Spleen (tissue), 11 donors: Measurements from ENCODE around the gene CALN1. TPM values are rescaled to one million over a fixed set of nuclear protein-coding genes. Genes with fewer than 3 reads are reported as not detected.

Experiments
- DNase-seq: peaks from one replicate; pipeline ENCODE4 v3.0.0-alpha.2; 2020
- H3K27ac ChIP-seq, 8 donors: fragments of 200-600 bp; sonication (generic) in 7 of 8; 1 replicate in 4 of 8; 2 replicates in 4 of 8; pipeline versions ENCODE4 v1.5.0 to v1.8.0; 2016 to 2021; ENCODE audit warnings: inconsistent platforms in 4 of 8, mild to moderate bottlenecking in 4 of 8, moderate library complexity in 1 of 8
- H3K27me3 ChIP-seq, 7 donors: fragments of 200-600 bp; sonication (generic) in 6 of 7; replicated peaks in 1 of 7; 1 replicate in 4 of 7; 2 replicates in 3 of 7; pipeline versions ENCODE4 v1.5.0 to v1.8.0; 2016 to 2021; ENCODE audit warnings: inconsistent platforms in 3 of 7, mild to moderate bottlenecking in 1 of 7
- H3K36me3 ChIP-seq, 6 donors: fragments of 200-600 bp; sonication (generic) in 5 of 6; 1 replicate in 4 of 6; 2 replicates in 2 of 6; pipeline versions ENCODE4 v1.5.0 to v1.8.0; 2016 to 2021; ENCODE audit warnings: inconsistent platforms in 2 of 6
- H3K4me1 ChIP-seq, 6 donors: fragments of 200-600 bp; sonication (generic) in 5 of 6; 1 replicate in 3 of 6; 2 replicates in 3 of 6; pipeline versions ENCODE4 v1.5.0 to v1.8.0; 2016 to 2021; ENCODE audit warnings: inconsistent platforms in 3 of 6
- H3K4me3 ChIP-seq, 8 donors: fragments of 200-600 bp; sonication (generic) in 7 of 8; 1 replicate in 4 of 8; 2 replicates in 4 of 8; pipeline versions ENCODE4 v1.5.0 to v1.8.0; 2016 to 2021; ENCODE audit warnings: inconsistent platforms in 4 of 8, mild to moderate bottlenecking in 4 of 8, moderate library complexity in 2 of 8
- H3K9me3 ChIP-seq, 8 donors: fragments of 200-600 bp; sonication (generic) in 7 of 8; 1 replicate in 4 of 8; 2 replicates in 4 of 8; pipeline versions ENCODE4 v1.5.0 to v1.8.0; 2016 to 2021; ENCODE audit warnings: inconsistent platforms in 4 of 8
- POLR2A ChIP-seq, 3 donors: fragments of 450-650 bp; IDR thresholded peaks; one replicate each; pipeline ENCODE4 v1.5.1; 2017; ENCODE audit warnings: antibody characterized with exemption in 3 of 3, mild to moderate bottlenecking in 1 of 3
- POLR2AphosphoS5 ChIP-seq, 3 donors: sonication (generic); formaldehyde crosslinking; IDR thresholded peaks; one replicate each; pipeline ENCODE4 v1.5.1; 2017; ENCODE audit warnings: antibody characterized with exemption in 3 of 3
- WGBS, 5 donors: extraction: QIAGEN DNeasy Blood & Tissue Kit in 3 of 5; methylation state at CpG; one replicate each; pipeline versions ENCODE4 v1.1.5 to v1.1.7; 2013 to 2018; 5-methylcytosine and 5-hydroxymethylcytosine counted together
- intact Hi-C: fragments of 100-400 bp; cut with DNase I; formaldehyde crosslinking; loops from one replicate; pipeline ENCODE4 v1.15.0; 2023; ENCODE audit warnings: low total_unique reads
- polyA plus RNA-seq, 3 donors: library from polyadenylated mRNA; stranded (reverse); fragments of 200-250 nt; gene quantifications; one replicate each; pipeline ENCODE4 v1.2.1, GENCODE V29; 2013
- total RNA-seq, 7 donors: library from RNA; depleted of rRNA in 3 of 7; stranded (reverse); fragments of >200 nt in 3 of 7; fragmentation: NEBNext Ultra II Directional in 4 of 7; extraction: Animal tissue kit (Norgen Biotek cat#: 25700) in 4 of 7; gene quantifications; one replicate each; pipeline versions ENCODE4 v1.1.0 to v1.2.1, GENCODE V29; 2016 to 2021
- TF ChIP-seq, protein P1 (sequence below), 11 experiments: fragments of 200-600 bp in 7 of 11; fragments of 450-650 bp in 4 of 11; sonication (generic) in 4 of 11; IDR thresholded peaks in 8 of 11; conservative IDR thresholded peaks in 3 of 11; 1 replicate in 7 of 11; 2 replicates in 4 of 11; pipeline versions ENCODE4 v1.4.0 to v1.8.0; 2016 to 2021; ENCODE audit warnings: antibody characterized with exemption in 11 of 11, inconsistent platforms in 4 of 11, mild to moderate bottlenecking in 1 of 11
- donor health status: healthy with polysubstance abuse.
- donor health status: DM: no; HTN: no; CAD: no; lungs with moderate emphysema.
- donor health status: DM: no; HTN: no; CAD: no.
- donor health status: Bipolar disorder and iron deficiency.
- donor health status: healthy.
- donor health status: DM: no; HTN: no; CAD: no.
- donor health status: DM: yes; HTN: yes; CAD: no.

Gene CALN1
- total and polyA plus RNA-seq, 10 donors = under 0.01 to 0.19 (median 0.03) TPM; not detected in 7

DNA sequence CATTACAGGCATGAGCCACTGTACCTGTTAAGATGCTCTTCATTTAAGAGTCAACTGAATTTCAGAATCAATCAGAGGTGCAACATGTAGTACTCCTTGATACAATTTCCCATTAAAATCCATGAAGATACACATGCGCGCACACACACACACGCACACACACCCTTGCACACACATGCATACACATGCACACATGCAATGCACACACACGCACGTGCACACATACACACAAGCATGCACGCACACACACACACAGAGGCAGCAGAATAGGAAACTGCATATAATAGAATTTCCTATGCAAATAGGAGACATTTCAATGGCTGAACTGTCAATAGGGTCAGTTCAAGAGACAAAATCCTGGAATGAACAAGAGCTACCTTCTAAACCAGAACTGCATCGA, 192.6 kb downstream of the CALN1 start:
- no peak overlapping the region for H3K4me3 ChIP-seq
- intact Hi-C loops = no loop called here
- WGBS, 5 donors = 91 to 96% (median 95%) methylated on average over 7 of the region's 7 CpGs
- no peaks in the 10 kb centered on the region for H3K27me3 ChIP-seq
- TF ChIP-seq, protein P1, sequence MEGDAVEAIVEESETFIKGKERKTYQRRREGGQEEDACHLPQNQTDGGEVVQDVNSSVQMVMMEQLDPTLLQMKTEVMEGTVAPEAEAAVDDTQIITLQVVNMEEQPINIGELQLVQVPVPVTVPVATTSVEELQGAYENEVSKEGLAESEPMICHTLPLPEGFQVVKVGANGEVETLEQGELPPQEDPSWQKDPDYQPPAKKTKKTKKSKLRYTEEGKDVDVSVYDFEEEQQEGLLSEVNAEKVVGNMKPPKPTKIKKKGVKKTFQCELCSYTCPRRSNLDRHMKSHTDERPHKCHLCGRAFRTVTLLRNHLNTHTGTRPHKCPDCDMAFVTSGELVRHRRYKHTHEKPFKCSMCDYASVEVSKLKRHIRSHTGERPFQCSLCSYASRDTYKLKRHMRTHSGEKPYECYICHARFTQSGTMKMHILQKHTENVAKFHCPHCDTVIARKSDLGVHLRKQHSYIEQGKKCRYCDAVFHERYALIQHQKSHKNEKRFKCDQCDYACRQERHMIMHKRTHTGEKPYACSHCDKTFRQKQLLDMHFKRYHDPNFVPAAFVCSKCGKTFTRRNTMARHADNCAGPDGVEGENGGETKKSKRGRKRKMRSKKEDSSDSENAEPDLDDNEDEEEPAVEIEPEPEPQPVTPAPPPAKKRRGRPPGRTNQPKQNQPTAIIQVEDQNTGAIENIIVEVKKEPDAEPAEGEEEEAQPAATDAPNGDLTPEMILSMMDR (IDR thresholded peaks at IDR 0.05 in 8 of 11, conservative IDR thresholded peaks at IDR 0.05 in 3 of 11) = no peak
- no peak for TF ChIP-seq POLR2A (IDR thresholded peaks at IDR 0.05)
- no peak for TF ChIP-seq POLR2AphosphoS5 (IDR thresholded peaks at IDR 0.05)
- peaks cover 0 to 34% (median 1%) of the 10 kb centered on the region in 8 donors for H3K9me3 ChIP-seq
- no peak for DNase-seq
- no peak overlapping the region for H3K27ac ChIP-seq
- no peaks in the 10 kb centered on the region for H3K4me1 ChIP-seq
- H3K36me3 ChIP-seq = no peaks in the 10 kb centered on the region

DNA sequence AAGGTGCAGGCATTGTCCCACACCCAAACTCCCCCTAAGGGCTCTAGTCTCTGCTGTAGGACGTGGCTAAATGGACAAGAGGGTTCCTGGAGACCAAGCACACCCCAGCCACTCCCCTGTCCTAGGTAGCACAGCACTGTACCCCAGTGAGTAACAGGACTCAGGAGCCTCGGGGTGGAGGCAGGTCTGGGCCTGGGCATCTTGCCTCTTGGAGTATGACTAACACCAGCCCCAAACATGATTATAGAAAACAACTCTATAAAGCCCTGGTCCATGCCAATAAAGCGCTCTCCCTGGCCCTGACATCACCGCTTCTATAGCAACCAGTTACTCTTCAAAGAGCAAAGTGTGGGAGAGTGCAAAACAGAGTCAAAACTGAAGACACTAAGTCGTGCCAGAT, 195.0 kb downstream of the CALN1 start:
- no peaks in the 10 kb centered on the region for H3K27me3 ChIP-seq
- intact Hi-C loops = no loop called here
- DNase-seq = no peak
- WGBS, 5 donors = 60 to 79% (median 72%) methylated on average over 5 of the region's 5 CpGs
- H3K36me3 ChIP-seq = no peaks in the 10 kb centered on the region
- no peaks in the 10 kb centered on the region for H3K4me1 ChIP-seq
- H3K27ac ChIP-seq = no peak overlapping the region
- H3K4me3 ChIP-seq = no peak overlapping the region
- TF ChIP-seq, protein P1 (IDR thresholded peaks at IDR 0.05 in 8 of 11, conservative IDR thresholded peaks at IDR 0.05 in 3 of 11) = no peak
- TF ChIP-seq POLR2AphosphoS5 (IDR thresholded peaks at IDR 0.05) = no peak
- TF ChIP-seq POLR2A (IDR thresholded peaks at IDR 0.05) = no peak
- peaks cover 0 to 13% (median 0%) of the 10 kb centered on the region in 8 donors for H3K9me3 ChIP-seq

DNA sequence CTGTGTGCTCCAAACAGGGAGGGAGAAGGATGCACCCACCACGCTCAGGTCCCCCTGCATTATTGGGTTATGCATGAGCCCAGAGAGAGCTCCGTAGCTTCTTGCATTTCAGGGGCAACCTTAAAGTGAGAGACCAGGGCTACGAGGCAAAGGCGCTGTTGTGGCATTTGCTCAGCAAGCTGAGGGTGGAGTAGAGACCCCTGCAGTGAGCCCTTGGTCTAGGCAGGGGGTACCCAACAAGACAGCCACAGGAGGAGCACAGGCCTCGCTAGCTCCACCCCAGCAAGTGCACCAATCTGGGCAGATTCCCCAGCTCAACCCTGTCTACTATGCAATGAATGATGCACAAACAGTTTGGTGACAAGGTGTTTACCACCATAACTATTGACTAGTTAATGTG, 198.4 kb downstream of the CALN1 start:
- Histone ChIP-seq H3K4me1 (no peaks in the 10 kb centered on the region), H3K36me3 (no peaks in the 10 kb centered on the region), H3K9me3 (peaks cover 0 to 10% (median 0%) of the 10 kb centered on the region in 8 donors), H3K27me3 (no peaks in the 10 kb centered on the region), H3K4me3 (no peak overlapping the region), H3K27ac (no peak overlapping the region)
- intact Hi-C loops = no loop called here
- TF ChIP-seq POLR2AphosphoS5 (IDR thresholded peaks at IDR 0.05) = no peak
- TF ChIP-seq, protein P1 (IDR thresholded peaks at IDR 0.05 in 8 of 11, conservative IDR thresholded peaks at IDR 0.05 in 3 of 11) = no peak
- no peak for TF ChIP-seq POLR2A (IDR thresholded peaks at IDR 0.05)
- no peak for DNase-seq
- WGBS, 5 donors = 55 to 85% (median 80%) methylated on average over 4 to 5 of the region's 5 CpGs

DNA sequence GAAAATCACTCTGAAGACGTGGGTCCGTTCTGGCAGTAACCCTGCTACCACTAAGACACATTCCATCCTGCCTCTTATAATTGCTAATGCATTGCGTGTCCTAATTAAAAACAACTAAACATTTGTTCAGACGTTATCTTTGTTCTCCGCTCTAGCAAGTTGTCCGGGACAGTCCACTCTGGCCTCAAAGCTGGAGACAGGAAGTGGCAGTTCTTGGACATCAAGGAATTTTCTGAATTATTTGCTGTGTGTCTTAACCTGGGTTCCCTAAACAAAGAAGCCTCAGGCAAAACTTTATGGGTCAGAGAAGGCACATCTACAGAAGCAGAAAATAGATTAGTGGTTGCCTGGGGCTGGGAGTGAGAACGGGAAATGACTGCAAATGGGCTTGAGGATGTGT, 199.1 kb downstream of the CALN1 start:
- H3K27ac ChIP-seq = no peak overlapping the region
- H3K27me3 ChIP-seq = no peaks in the 10 kb centered on the region
- intact Hi-C loops = no loop called here
- no peak overlapping the region for H3K4me3 ChIP-seq
- peaks cover 0 to 9% (median 0%) of the 10 kb centered on the region in 8 donors for H3K9me3 ChIP-seq
- H3K36me3 ChIP-seq = no peaks in the 10 kb centered on the region
- TF ChIP-seq POLR2AphosphoS5 (IDR thresholded peaks at IDR 0.05) (no peak), POLR2A (IDR thresholded peaks at IDR 0.05) (no peak)
- TF ChIP-seq, protein P1 (IDR thresholded peaks at IDR 0.05 in 8 of 11, conservative IDR thresholded peaks at IDR 0.05 in 3 of 11) = no peak
- no peaks in the 10 kb centered on the region for H3K4me1 ChIP-seq
- 87 to 94% (median 89%) methylated on average over 7 of the region's 7 CpGs for WGBS, 5 donors
- DNase-seq = no peak
